ENCODE measurements around the gene TCF20.

Gene TCF20

GRCh38 chr22:42299586-42300258 lies 29.3 kb upstream of the TCF20 start:
- DNase-seq = peak; percentile 54

DNA sequence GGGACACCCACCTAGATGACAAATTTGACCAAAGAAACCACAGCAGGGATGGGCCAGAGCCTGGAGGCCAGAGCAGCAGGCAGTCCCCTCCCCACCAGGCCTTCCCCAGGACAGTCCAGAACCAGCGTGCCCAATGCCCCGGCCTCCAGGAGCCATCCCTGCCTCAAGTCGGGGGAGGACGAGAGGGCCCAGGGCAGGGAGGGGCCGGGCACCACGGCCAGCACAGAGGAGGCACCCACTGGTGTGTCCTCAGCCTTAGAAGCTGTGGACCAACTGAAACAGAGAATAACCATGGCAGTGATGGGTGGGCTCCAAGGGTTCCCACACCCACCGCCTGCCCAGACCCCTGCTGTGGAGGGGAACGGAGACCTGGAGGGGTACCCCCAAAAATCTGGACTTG lies 28.3 kb upstream of the TCF20 start:
- no peak for DNase-seq

GRCh38 chr22:42297778-42298177 lies 27.3 kb upstream of the TCF20 start:
- DNase-seq = no peak

DNA sequence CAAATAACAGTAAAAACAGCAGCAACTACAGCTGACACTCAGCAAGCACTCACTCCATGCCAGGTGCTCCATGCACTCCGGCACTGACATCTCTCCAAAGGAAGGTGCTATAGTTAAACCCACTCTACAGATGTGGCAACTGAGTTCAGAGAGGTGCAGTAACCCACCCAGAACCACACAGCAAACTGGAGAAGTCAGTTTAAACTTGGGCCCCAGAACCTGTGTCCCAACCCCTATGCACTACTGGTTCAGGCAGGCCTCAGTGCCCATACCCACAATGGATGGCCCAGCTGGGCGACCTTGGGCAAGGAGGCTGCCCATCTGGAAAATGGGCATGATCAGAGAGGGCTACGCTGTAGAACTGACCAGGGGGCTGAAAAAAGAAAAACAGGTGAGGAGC lies 26.4 kb upstream of the TCF20 start:
- DNase-seq = no peak

DNA sequence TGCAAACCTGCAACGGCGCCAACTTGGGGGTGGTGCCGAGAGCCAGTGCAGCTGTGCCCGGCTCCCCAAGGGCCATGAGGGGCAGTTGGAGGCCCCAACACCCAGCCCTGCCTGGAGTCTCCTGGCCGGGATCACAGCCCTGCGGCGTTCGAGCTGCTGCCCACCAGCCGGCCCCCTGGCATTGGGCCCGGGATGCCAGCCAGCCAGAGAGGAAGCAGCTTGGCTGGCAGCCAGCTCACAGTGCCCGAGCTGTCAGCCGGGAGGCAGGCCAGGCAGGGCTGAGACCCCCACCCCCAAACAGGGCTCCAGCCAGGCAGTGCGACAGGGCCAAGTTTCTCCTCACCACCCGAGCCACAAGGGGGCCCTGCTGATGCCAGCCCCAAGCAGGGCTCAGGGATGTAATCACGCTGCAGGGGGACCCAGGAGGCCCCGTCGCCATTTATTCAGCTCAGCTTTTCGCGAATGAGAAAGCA lies 26.0 kb upstream of the TCF20 start:
- DNase-seq = peak; percentile 11

GRCh38 chr22:42294034-42294985 lies 23.9 kb upstream of the TCF20 start:
- DNase-seq = no peak

DNA sequence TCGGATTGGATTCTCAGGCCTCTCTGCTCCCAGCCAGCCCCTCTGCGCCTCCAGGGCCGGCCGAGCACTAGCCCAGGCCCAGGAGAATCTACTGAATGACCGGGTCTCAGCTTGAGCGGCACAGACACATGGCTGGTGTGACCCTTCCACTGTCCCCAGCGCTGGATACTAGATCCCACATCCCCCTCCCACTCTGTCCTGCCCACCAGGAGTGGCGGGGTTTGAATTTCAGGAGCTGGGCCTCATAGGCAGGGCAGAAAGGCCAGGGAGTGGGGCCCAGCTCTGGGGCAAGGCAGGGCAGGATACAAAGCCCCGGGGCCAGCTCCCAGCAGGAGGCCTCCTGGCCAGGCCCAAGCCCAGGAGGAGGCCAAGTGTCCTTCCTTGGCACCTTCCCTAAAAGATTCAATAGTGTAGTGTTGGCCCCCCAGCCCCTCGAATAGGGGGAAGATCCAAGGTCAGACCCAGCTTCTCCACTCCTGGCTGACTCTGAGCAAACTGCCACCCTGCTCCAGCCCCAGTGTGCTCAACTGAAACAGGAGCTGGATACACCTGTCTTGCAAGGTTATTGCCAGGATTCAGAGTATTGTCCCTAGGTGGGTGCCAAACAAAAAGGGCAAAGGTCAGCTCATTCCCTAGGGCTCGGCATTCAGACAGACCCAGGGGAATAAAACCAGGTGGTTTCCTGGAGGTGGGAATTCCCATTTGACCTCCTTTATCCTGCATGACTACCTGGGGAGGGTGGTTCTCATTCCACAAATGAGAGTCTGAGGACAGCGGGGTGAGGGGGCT lies 22.5 kb upstream of the TCF20 start:
- DNase-seq = no peak

GRCh38 chr22:42291287-42291686 lies 20.8 kb upstream of the TCF20 start:
- DNase-seq = no peak

GRCh38 chr22:42289671-42290541 lies 19.5 kb upstream of the TCF20 start:
- no peak for DNase-seq

DNA sequence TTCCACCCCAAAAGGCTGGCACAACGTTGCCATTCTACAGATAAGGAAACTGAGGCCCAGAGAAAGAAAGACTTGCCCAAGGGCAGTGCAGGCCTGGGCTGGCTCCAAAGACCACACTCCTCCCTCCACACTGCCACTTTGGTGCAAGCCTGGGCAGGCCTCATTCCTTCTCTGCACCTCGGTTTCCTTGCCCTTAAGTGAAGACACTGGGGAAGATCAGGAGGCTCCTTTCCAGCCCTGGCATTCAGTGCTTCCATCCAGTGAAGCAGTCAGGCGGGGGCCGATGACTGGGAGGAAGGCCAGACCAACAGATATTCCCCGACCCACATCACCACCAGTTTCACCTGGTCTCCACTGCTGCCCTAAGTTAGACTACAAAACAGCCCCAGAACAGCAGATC lies 18.3 kb upstream of the TCF20 start:
- DNase-seq = no peak

- DNase-seq = no peak
Measured at GRCh38 chr22:42287174-42287890, 16.9 kb upstream of the TCF20 start.

DNA sequence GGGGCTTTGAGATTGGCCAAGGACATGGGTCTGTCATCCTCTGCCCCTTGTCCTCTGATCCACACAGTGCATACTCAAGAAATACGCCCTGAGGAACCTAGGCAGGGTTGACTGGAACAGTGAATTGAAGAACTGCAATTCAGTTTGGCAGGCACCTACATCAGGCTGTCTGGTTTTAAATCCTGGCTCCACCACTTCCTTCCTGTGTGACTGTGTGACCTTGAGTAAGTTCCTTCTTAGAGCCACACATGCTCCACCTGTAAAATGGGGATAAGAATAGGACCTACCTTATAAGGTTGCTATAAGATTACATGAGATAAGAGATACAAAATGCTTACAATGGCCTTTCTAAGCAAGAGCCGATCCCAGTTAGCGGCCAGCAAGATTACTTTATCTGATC lies 15.8 kb upstream of the TCF20 start:
- no peak for DNase-seq

DNA sequence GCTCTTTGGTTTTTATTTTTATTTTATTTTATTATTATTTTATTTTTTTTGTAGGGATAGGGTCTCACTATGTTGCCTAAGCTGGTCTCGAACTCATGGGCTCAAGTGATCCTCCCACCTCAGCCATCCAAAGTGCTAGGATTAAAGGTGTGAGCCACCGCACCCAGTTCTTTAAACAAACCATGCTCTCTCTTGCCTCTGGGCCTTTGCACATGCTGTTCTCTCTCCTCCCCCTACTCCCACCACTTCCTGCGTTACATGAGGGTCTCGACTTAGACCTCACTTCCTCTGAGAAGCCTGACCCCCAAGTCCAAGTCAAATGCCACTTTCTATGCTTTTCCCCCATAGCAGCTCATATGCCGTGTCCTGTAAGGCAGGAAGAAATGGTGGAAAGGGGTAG lies 15.2 kb upstream of the TCF20 start:
- no peak for DNase-seq

DNA sequence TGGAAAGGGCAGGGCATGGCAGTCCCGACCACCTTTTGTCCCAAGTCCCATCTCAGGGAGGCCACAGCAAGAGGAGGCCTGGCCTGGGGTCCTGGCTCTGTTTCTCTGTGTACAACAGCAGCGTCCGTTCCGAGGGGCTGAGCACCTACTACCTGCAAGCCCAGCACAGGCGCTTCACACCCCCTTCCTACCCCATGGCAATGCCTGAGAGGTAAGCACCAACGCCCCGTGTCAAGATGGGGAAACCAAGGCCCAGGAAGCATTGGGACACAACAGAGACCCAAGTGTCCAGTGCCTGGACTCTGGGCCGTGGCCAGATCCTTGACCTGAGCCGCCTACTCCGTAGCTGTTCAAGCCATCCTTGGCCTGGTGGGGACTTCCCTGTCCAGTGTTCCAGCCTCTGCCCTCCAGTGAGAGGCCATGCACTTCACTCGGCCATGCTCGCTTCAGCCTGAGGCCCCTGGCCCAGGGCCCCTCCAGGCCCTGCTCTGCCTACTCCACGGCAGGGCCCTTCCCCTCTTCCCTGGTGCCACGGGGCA lies 14.3 kb upstream of the TCF20 start:
- DNase-seq = no peak

- DNase-seq = no peak
Measured at GRCh38 chr22:42284202-42284591, 13.7 kb upstream of the TCF20 start.

- DNase-seq = no peak
Measured at GRCh38 chr22:42283278-42284201, 13.1 kb upstream of the TCF20 start.

DNA sequence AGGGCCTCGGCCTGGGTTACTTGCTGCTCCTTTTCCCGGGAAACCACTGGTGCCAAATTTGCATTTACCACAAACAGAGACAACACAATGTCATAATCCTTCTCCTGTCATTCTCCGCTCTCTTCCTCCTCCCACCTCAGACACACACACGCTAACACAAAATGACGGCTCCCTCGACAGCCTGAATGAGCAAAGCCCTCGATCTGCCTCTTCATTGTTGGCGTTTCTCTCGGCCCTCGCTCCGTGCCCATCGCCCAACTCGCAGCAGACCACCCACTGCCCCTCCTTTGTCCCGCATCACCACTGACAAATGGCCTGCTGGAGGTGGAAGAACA lies 12.5 kb upstream of the TCF20 start:
- DNase-seq = no peak

- DNase-seq = no peak
Measured at GRCh38 chr22:42282252-42282942, 11.9 kb upstream of the TCF20 start.

- no peak for DNase-seq
Measured at GRCh38 chr22:42281706-42282251, 11.3 kb upstream of the TCF20 start.

Data from hematopoietic multipotent progenitor cell treated with erythropoietin and hydrocortisone succinate and interleukin-3 and kit ligand, for 8 days (in vitro differentiated cells).